Activated T-cell treated with anti-CD3 and anti-CD28 coated beads for 4 hours (primary cell): Measurements from ENCODE around the gene CCS.
"Not testable (repeated sequence)": the region's sequence is repeated elsewhere in the genome, so short reads cannot be mapped to it uniquely, and the experiment has no call there.

Experiments used
- DNase-seq: peaks from one replicate; pipeline ENCODE4 v3.0.0-alpha.2; 2020

Gene CCS

DNA sequence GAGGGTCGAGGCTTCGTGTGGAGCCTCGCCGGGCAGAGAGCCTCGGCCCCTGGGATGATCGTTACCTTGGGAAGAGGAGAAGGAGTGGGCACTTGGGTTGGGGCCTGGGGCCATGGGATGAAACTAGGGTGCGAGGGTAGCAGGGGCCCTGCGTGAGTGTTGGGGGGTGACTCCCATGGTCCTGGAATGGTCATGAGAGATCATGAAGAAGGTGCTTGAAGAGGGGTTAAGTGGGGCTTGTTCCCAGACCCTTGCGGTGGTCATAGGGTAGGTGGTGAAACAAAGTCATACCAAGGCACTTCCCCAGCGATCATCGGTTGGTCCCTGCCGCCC is 284 bp downstream of the CCS start:
- DNase-seq, result no peak

- DNase-seq, result no peak
These were observed 665 bp downstream of the CCS start for GRCh38 chr11:66593650-66594049.

DNA sequence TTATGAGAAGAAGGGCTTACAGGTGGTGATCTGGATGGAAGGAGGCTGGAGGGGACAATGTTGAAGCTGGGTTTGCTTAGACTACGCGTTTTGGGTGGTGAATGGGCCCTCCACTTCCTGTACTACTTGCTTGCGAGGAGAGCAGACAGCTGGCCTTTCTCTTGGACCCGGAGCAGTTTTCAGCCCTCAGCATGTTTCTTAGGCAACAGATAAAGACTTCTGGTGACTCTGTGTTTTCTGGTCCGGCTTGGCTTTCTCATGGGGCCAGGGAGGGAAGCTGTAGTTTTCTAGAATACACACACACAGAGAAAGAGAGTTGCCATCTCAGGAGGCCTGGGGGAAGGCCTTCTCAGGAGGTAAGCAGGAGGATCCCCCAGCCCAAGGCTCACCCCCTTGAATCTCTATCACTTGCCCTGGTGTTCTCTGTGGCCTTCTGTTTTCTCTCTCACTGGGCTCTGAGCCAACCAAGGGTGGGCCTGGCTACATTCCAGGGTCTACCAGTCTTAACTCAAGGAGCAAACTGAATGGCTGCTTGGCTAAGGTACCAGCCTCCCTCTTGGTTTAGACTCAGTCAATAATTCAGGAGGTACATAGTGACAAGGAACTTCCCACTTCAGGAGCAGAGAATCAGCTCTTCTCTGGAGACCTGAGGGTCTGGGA is 2.4 kb downstream of the CCS start:
- no peak for DNase-seq

DNA sequence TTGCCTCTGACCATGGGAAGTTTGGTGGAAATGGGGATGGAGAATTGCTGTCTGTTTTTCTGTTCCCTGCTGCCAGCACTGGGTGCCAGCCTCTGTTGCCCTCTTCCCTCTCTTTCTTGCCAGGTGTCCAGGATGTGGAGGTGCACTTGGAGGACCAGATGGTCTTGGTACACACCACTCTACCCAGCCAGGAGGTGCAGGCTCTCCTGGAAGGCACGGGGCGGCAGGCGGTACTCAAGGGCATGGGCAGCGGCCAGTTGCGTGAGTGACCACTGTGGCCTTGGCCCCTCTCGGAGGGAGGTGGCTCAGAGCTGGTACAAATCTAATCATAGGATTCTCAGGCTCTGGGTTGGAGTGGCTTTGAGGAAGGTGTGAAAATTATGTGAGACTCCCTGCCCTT is 6.0 kb downstream of the CCS start:
- no peak for DNase-seq

DNA sequence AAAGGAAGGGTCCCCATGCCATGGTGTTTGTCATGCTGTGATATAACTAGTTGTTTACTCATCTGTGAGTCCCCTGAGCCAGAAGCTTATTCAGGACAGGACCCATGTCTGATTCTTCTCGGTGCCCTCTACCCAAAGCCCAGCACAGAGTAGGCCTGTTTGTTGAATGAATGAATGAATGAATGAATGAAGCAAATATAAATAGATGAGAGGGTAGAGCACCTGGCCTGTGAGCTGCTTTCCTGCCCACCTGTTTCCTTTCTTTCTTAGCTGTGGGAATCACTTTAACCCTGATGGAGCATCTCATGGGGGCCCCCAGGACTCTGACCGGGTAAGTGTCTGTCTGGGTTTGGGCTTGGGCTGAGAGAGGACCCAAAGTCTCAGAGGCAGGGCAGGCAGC is 7.2 kb downstream of the CCS start:
- no peak for DNase-seq

DNA sequence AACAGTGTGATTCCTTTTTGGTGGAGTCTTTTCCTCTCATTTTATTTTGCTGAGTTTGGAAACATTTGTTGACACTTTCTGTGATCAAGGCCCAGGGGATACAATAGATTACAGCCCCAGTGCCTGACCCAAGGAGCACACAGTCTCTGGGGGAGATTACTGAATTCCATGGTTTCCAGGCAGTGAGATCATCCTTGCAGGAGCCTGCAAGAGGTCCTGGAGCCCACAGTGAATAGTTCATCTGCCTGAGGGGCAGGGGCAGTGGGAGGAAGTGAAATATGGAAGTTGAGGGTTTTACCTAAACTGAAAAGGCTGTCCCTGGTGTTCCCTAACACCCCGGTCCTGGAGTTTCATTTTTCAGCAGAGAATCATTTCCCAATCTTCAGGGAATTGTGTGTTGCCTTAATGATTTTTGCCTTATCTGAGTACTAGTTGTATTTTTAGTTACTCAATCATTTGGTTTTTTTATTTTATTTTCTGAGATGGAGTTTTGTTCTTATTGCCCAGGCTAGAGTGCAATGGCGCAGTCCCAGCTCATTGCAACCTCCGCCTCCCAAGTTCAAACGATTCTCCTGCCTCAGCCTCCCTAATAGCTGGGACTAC is 7.7 kb downstream of the CCS start:
- no peak for DNase-seq

DNA sequence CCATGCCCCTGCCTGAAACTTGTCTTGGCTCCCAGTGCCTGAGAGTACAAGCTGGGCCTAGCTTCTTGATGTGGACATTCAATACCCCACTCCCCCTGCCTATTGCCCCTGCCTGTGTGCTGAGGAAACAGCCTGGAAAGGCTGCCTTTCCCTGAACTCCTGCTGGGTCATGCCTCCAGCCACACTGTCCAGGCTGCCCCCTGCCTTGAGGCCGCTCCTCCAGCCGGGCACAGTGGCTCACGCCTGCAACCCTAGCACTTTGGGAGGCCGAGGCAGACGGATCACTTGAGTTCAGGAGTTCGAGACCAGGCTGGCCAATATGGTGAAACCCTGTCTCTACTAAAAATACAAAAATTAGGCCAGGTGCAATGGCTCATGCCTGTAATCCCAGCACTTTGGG is 10.1 kb downstream of the CCS start:
- DNase-seq, result no peak

- no peak for DNase-seq
These were observed 11.2 kb downstream of the CCS start for GRCh38 chr11:66604155-66604554.

- not testable (repeated sequence) for DNase-seq
These were observed 13.6 kb downstream of the CCS start for GRCh38 chr11:66606608-66607007.

- no peak for DNase-seq
These were observed 14.3 kb downstream of the CCS start for GRCh38 chr11:66607126-66607834.

- no peak for DNase-seq
These were observed 17.0 kb downstream of the CCS start for GRCh38 chr11:66609721-66610617.

DNA sequence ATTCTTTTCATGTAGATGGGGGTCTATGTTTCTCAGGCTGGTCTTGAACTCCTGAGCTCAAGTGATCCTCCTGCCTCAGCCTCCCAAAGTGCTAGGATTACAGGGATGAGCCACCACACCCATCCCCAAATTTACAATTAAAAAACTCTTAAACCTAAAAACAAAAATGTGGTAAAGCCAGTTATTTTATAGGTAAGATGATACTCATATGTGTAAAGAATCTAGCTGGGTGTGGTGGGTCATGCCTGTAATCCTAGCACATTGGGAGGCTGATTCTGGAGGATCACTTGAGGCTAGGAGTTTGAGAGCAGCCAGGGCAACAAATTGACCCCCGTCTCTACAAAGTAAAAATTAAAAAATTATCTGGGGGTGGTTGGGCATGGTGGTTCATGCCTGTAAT is 19.5 kb downstream of the CCS start:
- DNase-seq, result no peak

DNA sequence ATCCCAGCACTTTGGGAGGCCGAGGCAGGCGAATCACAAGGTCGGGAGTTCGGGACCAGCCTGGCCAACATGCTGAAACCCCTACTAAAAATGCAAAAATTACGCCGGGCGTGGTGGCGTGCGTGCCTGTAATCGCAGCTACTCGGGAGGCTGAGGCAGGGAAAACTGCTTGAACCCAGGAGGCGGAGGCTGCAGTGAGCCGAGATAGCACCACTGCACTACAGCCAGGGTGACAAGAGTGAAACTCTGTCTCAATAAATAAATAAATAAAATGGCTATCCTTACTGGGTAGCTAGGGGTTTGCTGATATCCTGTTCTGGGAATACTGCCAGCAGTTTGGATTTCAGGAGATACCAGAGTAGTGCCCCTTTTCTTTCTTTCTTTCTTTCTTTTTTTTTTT is 21.1 kb downstream of the CCS start:
- DNase-seq, result no peak

DNA sequence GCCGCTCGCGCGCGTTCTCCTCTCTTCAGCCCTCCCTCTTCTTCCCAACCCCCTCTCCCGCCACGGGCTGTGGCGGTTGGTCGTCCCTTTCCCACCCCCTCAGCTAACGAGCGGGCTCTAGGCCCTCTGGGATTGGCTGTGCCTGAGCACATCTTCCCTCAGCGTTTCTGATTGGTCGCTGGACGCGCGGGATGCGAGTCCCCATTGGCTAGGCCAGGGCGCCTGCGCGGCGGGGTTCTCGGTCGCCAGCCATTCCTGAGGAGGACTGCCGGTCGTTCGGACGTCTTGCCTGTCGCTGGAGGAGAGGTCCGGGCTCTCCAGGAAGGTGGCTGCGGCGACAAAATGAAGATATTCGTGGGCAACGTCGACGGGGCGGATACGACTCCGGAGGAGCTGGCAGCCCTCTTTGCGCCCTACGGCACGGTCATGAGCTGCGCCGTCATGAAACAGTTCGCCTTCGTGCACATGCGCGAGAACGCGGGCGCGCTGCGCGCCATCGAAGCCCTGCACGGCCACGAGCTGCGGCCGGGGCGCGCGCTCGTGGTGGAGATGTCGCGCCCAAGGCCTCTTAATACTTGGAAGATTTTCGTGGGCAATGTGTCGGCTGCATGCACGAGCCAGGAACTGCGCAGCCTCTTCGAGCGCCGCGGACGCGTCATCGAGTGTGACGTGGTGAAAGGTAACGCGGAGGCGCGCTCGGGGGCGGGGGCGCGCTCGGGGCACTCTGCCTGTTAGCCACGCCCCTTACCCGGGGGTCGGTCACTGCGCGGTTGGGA is 23.6 kb downstream of the CCS start, which contains the start of gene RBM14:
Gene RBM14, plus strand, starts transcription at position 252 of the 776 bp plus-strand sequence. Its CDS starts 91 bp downstream, at position 343.
- DNase-seq, result peak; percentile 94

- DNase-seq, result no peak
These were observed 24.3 kb downstream of the CCS start for GRCh38 chr11:66617155-66617834.

DNA sequence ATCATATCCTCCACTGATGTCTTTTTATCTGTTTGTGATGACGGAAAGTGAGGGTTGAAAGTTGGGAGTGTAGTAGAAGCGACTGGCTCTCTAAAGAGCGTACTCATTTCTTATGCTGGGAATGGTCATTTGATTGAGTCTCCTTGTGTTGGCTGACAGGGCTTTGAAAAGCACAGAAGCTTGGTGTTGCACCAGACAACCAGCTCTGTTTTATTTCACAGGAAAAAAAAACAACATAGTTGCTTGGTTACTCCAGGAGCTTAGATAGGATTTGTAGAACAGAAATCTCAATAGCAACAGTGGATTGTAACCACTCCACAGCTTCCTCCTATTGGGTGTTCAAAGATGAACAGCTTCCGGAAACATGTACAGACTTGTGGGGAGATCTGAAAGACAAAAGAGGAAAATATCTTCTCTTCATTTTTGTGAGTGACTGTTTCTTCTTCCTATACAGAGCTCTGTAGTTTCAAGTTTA is 26.1 kb downstream of the CCS start:
- no peak for DNase-seq

DNA sequence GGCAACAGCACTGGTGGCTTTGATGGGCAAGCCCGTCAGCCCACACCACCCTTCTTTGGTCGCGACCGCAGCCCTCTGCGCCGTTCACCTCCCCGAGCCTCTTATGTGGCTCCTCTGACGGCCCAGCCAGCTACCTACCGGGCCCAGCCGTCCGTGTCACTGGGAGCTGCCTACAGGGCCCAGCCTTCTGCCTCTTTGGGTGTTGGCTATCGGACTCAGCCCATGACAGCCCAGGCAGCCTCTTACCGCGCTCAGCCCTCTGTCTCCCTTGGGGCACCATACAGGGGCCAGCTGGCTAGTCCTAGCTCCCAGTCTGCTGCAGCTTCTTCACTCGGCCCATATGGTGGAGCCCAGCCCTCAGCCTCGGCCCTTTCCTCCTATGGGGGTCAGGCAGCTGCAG is 31.5 kb downstream of the CCS start:
- DNase-seq, result no peak

DNA sequence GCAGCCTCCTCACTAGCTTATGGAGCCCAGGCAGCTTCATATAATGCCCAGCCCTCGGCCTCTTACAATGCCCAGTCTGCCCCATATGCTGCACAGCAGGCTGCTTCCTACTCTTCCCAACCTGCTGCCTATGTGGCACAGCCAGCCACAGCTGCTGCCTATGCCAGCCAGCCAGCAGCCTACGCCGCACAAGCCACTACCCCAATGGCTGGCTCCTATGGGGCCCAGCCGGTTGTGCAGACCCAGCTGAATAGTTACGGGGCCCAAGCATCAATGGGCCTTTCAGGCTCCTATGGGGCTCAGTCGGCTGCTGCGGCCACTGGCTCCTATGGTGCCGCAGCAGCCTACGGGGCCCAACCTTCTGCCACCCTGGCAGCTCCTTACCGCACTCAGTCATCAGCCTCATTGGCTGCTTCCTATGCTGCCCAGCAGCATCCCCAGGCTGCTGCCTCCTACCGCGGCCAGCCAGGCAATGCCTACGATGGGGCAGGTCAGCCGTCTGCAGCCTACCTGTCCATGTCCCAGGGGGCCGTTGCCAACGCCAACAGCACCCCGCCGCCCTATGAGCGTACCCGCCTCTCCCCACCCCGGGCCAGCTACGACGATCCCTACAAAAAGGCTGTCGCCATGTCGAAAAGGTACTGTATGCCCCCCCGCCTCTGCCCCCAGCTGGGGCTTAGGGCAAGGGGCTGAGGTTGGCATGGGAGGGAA is 32.2 kb downstream of the CCS start:
- DNase-seq, result no peak

DNA sequence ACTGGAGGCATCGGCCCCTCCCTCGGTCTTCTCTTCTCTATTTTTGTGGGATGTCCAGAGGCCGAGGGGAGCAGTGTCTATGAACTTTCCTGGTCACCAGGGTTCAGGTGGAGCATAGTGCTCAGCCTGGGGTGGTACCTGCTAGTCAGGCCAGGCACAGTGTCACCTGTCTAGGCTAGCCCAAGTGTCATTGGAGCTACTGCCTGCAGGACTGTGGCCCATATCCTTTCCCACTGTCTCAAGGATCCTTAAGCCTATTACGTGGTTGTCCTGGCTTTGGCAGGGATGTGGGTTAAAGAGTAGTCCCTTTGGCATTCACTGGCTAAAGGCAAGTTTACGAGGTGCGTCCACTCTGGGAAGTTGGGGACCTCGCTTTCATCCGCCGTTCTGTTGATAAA is 32.8 kb downstream of the CCS start:
- no peak for DNase-seq

- DNase-seq, result no peak
These were observed 33.4 kb downstream of the CCS start for GRCh38 chr11:66626382-66626781.

DNA sequence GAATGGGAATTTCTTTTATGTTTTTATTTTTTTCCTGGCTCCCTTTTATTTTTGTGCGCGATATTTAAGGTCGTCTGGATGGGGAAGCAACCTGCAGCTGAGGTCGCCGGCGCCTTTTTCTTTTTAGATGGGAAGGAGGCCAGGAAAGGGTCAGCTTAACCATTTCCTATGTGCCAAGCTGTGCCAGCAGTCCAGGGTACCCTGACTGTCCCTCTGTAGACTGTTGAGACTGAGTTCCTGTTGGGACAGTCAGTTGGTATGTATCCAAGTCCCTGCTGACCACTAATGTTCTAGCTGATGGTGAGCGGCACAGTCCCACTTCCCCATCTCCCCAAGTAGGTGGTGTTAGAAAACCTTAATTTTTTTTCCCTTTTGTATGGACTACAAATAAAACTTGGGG is 33.9 kb downstream of the CCS start:
- no peak for DNase-seq
